Chondrocyte (in vitro differentiated cells): ENCODE data around the gene P2RY4. TPM values are rescaled to one million over a fixed set of nuclear protein-coding genes. Genes with fewer than 3 reads are reported as not detected.
"Not testable (repeated sequence)": the region's sequence is repeated elsewhere in the genome, so short reads cannot be mapped to it uniquely, and the experiment has no call there.

ENCODE experiments used
- DNase-seq: peaks from one replicate; pipeline ENCODE4 v3.0.0; 2021; ENCODE audit warnings: mixed read lengths, low spot score
- H3K27ac Mint-ChIP-seq: one replicate; pipeline ENCODE4 v1.8.0; 2021; ENCODE audit warnings: mild to moderate bottlenecking, moderate library complexity, mixed read lengths; ENCODE audit not compliant: unreplicated experiment
- H3K27me3 Mint-ChIP-seq: 2 replicates; pipeline ENCODE4 v1.8.0; 2021; ENCODE audit warnings: low read depth, mixed read lengths
- H3K36me3 Mint-ChIP-seq: 2 replicates; pipeline ENCODE4 v1.8.0; 2021; ENCODE audit warnings: low read depth, mixed read lengths
- H3K4me1 Mint-ChIP-seq: 2 replicates; pipeline ENCODE4 v1.8.0; 2021; ENCODE audit warnings: low read depth, mild to moderate bottlenecking, mixed read lengths
- H3K4me3 Mint-ChIP-seq: one replicate; pipeline ENCODE4 v1.8.0; 2021; ENCODE audit warnings: mild to moderate bottlenecking, moderate library complexity, mixed read lengths; ENCODE audit not compliant: unreplicated experiment
- H3K9me3 Mint-ChIP-seq: 2 replicates; pipeline ENCODE4 v1.8.0; 2021; ENCODE audit warnings: low read depth, mixed read lengths
- CTCF ChIP-seq: fragments of 200-600 bp; sonication (generic); IDR thresholded peaks from 2 replicates; pipeline ENCODE4 v1.5.0; 2021; ENCODE audit warnings: antibody characterized with exemption, mild to moderate bottlenecking, moderate library complexity
- total RNA-seq: library from RNA; stranded (reverse); gene quantifications from 3 replicates; pipeline ENCODE4 v1.2.1, GENCODE V29; 2021

Gene P2RY4
- total RNA-seq, 1 donor from 2014 or later = not detected

GRCh38 chrX:70226048-70226447 is 34.0 kb downstream of the P2RY4 start:
- H3K9me3 Mint-ChIP-seq = peaks cover 3% of the 10 kb centered on the region
- H3K4me1 Mint-ChIP-seq = no peaks in the 10 kb centered on the region
- DNase-seq = no peak
- no peaks in the 10 kb centered on the region for H3K36me3 Mint-ChIP-seq
- TF ChIP-seq CTCF = no peak
- H3K4me3 Mint-ChIP-seq = no peak overlapping the region
- no peak overlapping the region for H3K27ac Mint-ChIP-seq
- no peaks in the 10 kb centered on the region for H3K27me3 Mint-ChIP-seq

- Mint-ChIP-seq H3K27ac (no peak overlapping the region), H3K27me3 (no peaks in the 10 kb centered on the region), H3K36me3 (no peaks in the 10 kb centered on the region), H3K9me3 (peaks cover 6% of the 10 kb centered on the region), H3K4me1 (no peaks in the 10 kb centered on the region), H3K4me3 (no peak overlapping the region)
- no peak for DNase-seq
- no peak for TF ChIP-seq CTCF
Observed at GRCh38 chrX:70219938-70220764, 39.9 kb downstream of the P2RY4 start.

GRCh38 chrX:70209570-70209969 is 50.4 kb downstream of the P2RY4 start:
- peaks cover 18% of the 10 kb centered on the region for H3K9me3 Mint-ChIP-seq
- not testable (repeated sequence) for H3K4me3 Mint-ChIP-seq, DNase-seq, H3K27ac Mint-ChIP-seq, H3K36me3 Mint-ChIP-seq, H3K4me1 Mint-ChIP-seq, H3K27me3 Mint-ChIP-seq

GRCh38 chrX:70208479-70208878 is 51.5 kb downstream of the P2RY4 start:
- Mint-ChIP-seq H3K4me1 (no peaks in the 10 kb centered on the region), H3K9me3 (peaks cover 18% of the 10 kb centered on the region), H3K27ac (no peak overlapping the region), H3K27me3 (peaks cover 7% of the 10 kb centered on the region), H3K4me3 (no peak overlapping the region), H3K36me3 (no peaks in the 10 kb centered on the region)
- no peak for TF ChIP-seq CTCF
- DNase-seq = no peak

Other genes with a start within 250 kb of the P2RY4 start
- not detected in 3 replicates for gene AWAT2, start 210.3 kb downstream of the P2RY4 start, total RNA-seq
- not detected in 3 replicates for gene OTUD6A, start 197.7 kb downstream of the P2RY4 start, total RNA-seq
- 30.7 to 32.9 TPM (median 32.0 TPM) in 3 replicates for gene IGBP1, start 126.8 kb downstream of the P2RY4 start, total RNA-seq
- not detected in 3 replicates for gene DGAT2L6, start 82.7 kb downstream of the P2RY4 start, total RNA-seq
- gene AWAT1, start 25.5 kb downstream of the P2RY4 start, total RNA-seq = not detected in 3 replicates
- gene ARR3, start 8.1 kb upstream of the P2RY4 start, total RNA-seq = not detected in 3 replicates
- gene RAB41, start 22.0 kb upstream of the P2RY4 start, total RNA-seq = not detected in 3 replicates
- gene PDZD11, start 29.7 kb upstream of the P2RY4 start, total RNA-seq = 46.2 to 48.1 TPM (median 47.7 TPM) in 3 replicates
- 4.5 to 5.9 TPM (median 5.3 TPM) in 3 replicates for gene KIF4A, start 29.9 kb upstream of the P2RY4 start, total RNA-seq
- gene GDPD2, start 163.1 kb upstream of the P2RY4 start, total RNA-seq = not detected in 3 replicates
- 9.9 to 13.1 TPM (median 11.5 TPM) in 3 replicates for gene DLG3, start 184.6 kb upstream of the P2RY4 start, total RNA-seq